Right ventricle myocardium inferior (tissue), 1 donor: ENCODE measurements around the gene CDC16. TPM values are rescaled to one million over a fixed set of nuclear protein-coding genes. Genes with fewer than 3 reads are reported as not detected.
A peak's percentile ranks its signal among the peaks of the same experiment; 100 is the strongest.
"Not testable (repeated sequence)": the region's sequence is repeated elsewhere in the genome, so short reads cannot be mapped to it uniquely, and the experiment has no call there.

ENCODE experiments used
- ATAC-seq: fragments of 200-7000 bp; cut with Tn5 transposase; one replicate; pipeline ENCODE4 v1.9.1; 2020; ENCODE audit warnings: mild to moderate bottlenecking, moderate library complexity
- DNase-seq: peaks from one replicate; pipeline ENCODE4 v3.0.0; 2021; ENCODE audit errors: missing footprints
- intact Hi-C: fragments of 100-400 bp; cut with DNase I; formaldehyde crosslinking; loops from one replicate; pipeline ENCODE4 v1.11.0; 2022
- total RNA-seq: library from RNA; stranded (reverse); fragmentation: NEBNext Ultra II Directional; extraction: Animal tissue kit (Norgen Biotek cat#: 25700); gene quantifications from one replicate; pipeline ENCODE4 v1.2.1, GENCODE V29; 2021
- donor health status: DM: no; HTN: yes; CAD: no; lungs with severe emphysema.

The CDC16 gene
- total RNA-seq, 1 donor from 2014 or later = 36.7 TPM

DNA sequence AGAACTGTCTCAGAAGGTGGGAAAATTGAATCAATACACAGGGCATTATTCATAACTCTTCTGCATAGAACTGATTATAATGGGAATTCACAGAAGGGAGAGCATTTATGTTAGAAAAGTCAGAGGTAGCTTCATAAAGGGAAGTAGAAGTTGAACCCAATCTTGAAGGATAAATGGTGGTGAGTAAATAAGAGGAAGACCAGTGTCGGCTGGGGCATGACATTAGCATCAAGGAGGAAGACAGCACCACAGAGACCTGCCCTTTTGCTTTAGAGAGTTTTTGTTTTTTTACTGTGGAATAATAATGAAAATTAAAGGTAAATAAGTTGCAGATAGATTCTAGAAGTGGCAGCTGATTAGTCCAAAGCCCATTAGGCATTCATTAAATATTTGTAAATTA lies 21.9 kb downstream of the CDC16 start:
- ATAC-seq = no peak
- DNase-seq = no peak
- intact Hi-C loops = no loop called here

DNA sequence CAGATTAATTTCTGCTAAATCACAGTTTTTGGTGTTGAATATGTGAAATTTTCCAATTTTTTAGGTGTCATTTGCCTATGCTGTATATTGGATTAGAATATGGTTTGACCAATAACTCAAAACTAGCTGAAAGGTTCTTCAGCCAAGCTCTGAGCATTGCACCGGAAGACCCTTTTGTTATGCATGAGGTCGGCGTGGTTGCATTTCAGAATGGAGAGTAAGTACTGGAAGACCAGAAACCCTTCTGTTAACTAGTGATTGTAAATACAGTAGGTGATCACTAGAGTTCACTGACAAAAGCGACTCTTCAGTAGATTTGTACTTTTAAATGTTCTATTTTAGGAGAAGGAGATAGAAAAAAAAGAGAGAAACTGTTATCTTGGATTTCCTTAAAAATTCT lies 22.3 kb downstream of the CDC16 start:
- no peak for DNase-seq

DNA sequence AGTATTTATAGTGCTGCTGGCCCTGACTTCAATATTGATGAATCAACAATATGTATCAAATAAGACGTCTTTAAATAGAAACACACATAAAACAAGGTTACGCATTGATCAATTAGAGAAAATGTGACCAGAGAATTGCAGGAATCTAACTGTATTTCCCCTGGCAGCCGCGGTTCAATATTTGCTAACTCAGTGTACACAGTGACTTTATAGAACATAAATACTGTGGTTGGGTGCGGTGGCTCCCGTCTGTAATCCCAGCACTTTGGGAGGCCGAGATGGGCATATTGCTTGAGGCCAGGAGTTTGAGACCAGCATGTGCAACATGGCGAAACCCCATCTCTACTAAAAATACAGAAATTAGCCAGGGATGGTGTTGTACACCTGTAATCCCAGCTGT lies 23.9 kb downstream of the CDC16 start:
- no peak for ATAC-seq
- no peak for DNase-seq
- intact Hi-C loops = no loop called here

More for the DNA sequence above, 22.3 kb downstream of the CDC16 start:
- intact Hi-C loops = no loop called here
- no peak for ATAC-seq

DNA sequence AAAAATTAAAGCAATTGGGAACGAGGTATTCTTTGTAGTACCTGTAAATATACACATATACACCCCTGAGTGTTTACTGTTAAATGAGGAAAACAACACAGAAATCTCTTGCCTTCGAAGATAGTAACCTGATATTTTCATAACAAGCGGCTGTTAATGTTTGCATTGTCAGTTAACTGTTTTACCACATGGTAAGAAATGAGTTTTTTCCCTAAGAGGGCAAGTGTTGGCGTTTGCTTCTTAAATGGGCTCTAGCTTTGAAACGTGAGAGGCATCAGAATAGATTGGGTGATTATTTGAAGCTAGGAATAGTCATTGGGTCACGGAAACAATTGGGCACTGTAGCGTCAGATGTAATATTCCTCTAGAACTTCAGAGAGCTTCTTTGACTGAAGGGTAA lies 24.7 kb downstream of the CDC16 start:
- DNase-seq (no peak), ATAC-seq (no peak)
- intact Hi-C loops = no loop called here

DNA sequence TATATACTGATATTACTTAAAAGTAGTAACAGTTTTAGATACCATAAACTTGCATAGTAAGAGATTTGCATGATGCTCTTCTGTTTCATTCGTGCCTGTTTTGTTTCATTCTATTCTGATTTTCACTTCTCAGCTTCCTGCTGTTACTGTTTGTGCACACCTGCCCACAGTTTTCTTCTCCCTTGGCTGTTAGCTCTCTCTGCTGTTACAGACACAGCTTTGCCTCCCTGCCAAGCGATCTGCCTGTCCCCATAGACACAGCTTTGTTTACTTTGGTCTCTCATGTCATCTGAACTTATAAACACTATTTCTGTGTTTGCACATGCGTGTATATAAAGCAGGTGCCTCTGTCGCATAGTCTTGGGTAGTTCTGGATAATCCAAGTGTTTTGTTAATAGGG lies 25.3 kb downstream of the CDC16 start:
- ATAC-seq (peak; percentile 65), DNase-seq (no peak)

DNA sequence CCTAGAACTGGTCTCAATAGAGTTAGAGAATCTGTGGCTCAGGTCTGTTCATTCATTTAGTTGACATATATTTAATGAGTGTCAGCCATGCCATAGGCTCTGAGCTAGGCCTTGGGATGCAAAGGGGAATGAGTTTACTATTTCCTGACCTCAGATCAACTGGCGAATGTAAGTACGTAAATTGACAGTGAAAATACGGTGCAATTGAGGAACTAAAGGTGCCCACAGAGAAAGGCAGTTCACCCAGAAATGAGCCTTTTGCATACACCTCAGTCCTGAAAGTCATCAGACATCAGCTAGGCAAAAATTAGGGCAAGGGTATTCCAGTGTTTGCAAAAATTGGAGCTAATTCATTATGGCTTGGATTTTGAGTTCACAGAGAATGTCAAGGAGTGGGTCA lies 26.1 kb downstream of the CDC16 start:
- ATAC-seq = no peak
- intact Hi-C loops = no loop called here
- DNase-seq = no peak

More for the DNA sequence above, 25.3 kb downstream of the CDC16 start:
- intact Hi-C loops = no loop called here

DNA sequence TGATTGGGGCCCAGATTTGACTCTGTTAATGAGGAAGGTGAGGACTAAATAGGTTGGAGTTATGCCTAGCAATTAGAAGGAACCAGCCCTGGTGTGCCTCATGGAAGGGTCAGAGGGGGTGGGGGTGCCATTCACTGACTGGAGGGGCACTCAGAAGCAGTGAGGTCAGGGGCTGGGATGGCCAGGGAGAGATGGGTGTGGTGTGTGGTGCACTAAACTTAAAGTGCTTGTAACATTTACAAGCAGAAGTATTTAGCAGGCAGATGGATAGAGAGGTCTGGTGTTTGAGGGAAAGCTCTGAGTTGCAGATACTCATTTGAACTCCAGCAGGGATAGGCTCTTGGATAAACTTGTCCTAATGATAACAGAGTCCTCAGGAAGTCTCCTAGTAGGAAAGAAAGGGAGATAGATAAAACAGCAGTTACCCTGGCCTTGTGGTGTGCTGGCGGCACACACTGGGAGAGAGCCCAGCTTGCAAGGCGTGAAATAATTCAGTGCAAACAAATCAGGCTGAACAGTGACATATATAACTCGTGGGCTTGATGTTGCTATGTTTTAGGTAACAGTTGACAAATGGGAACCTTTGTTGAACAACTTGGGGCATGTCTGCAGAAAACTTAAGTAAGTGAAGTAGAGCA lies 26.8 kb downstream of the CDC16 start:
- ATAC-seq = peak; percentile 57
- intact Hi-C loops = no loop called here
- DNase-seq = no peak

DNA sequence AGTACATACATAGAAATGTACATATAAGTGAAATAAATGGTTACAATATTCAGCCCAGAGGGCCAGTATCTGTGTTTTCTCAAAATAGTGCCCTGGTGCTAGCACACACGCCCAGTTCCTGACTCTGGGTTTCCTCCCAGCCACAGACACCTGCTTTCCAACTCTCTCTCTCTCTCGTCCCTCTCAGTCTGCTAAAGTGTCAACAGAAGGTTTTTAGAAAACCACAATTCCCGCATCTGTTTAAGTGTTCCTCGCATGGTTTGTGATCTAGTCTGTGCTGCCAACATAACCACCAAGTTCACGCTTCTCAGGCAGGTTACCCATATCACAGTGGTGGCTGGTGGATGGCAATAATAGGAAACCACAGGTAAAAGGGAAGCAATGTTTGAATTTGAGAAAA lies 28.9 kb downstream of the CDC16 start:
- DNase-seq = no peak
- intact Hi-C loops = no loop called here
- no peak for ATAC-seq

DNA sequence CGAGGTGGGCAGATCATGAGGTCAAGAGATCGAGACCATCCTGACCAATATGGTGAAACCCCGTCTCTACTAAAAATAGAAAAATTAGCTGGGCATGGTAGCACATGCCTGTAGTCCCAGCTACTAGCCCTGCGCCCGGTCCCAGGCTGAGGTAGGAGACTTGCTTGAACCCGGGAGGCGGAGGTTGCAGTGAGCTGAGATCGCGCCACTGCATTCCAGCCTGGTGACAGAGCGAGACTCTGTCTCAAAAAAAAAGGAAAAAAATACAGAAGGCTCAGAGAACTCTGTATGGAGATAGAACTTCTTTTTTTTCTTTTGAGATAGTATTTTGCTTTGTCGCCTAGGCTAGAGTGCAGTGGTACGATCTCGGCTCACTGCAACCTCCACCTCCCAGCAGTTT lies 29.6 kb downstream of the CDC16 start:
- intact Hi-C loops, ATAC-seq, DNase-seq: not testable (repeated sequence)

DNA sequence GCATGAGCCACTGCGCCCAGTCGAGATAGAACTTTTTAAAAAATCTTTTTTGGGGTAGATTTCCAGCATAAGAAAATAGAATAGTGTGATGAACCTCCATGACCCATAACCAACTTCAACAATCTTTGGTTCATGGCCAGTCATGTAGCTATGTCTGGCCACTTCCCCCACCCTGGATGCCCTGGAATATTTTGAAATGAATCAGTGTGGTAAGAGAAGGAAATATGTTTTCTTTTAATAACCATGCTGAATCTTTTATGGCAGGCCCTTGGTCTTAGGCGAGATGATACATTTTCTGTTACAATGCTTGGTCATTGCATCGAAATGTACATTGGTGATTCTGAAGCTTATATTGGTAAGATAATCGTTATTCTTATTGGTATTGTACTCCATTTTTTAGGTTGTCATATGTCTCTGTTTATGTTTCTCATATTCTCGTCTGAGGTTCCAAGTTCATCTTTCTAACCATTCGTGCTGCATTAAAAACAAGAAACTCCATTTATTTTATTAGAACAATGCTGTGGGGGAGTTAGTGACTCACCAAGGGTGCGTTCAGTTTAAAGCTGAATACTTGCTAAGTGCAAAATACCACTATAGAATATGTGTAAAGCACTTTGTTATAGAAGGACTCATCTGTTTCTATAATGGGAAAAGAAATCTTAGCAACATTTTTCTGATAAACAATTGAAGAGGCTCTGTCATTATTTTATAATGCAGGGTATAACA lies 30.4 kb downstream of the CDC16 start:
- intact Hi-C loops = no loop called here
- ATAC-seq (no peak), DNase-seq (no peak)

DNA sequence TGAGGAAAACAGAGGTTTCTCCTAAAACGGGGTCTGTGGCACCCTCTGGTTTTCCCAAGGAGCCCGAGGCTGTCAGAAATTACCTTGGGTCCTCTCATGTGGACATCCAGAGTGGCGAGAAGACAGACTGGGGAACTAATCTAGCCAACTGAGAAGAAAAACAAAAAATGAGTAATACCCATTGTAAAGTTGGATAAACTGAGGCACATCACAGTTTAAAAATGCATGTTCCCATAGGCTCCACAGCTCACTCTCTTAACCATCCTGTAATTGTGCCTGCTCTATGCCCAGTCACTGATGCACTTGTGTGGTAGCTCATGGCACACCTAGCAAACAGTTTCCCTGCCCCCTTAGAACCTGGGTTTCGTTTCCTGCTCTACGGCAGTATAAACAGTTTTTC lies 31.5 kb downstream of the CDC16 start:
- intact Hi-C loops = no loop called here
- no peak for DNase-seq
- no peak for ATAC-seq

DNA sequence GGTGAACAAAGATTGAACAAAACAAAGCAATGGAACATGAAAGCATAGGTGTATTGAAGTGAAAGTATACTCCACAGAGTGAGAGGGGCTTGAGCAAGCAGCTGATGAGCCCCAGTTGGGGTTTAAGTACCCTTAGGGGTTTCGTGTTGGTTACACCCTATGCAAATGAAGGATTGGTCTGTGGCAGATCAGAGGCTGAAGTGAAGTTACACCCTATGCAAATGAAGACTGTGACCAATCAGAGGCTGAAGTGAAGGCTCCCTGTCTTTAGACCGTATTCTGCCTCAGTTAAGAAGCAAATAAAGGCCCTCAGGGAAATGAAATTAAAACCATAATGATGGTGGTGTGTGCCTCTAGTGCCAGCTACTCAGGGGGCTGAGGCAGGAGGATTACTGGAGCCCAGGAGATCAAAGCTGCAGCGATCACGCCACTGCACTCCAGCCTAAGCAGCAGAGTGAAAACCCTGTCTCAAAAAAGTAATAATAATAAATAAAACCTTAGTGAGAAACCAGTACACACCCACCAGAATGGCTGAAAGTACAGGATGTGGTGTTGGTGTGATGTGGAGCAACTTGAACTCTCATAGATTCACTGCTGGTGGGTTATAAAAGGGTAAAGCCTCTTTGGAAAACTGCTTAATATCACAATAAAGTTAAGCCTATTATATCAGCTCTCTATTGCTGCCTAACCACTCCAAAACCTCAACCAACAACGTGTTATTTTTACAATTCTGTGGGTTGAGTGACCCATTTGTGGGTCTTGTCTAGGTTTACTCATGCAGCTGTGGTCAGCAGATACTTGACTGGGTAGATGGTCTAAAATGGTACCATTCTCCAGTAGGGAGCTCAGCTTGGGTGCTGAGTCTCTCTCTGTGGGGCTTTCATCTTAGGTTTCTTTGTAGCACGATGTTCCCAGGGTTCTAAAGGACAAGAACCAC lies 33.9 kb downstream of the CDC16 start:
- ATAC-seq (no peak), DNase-seq (no peak)
- intact Hi-C loops = no loop called here

DNA sequence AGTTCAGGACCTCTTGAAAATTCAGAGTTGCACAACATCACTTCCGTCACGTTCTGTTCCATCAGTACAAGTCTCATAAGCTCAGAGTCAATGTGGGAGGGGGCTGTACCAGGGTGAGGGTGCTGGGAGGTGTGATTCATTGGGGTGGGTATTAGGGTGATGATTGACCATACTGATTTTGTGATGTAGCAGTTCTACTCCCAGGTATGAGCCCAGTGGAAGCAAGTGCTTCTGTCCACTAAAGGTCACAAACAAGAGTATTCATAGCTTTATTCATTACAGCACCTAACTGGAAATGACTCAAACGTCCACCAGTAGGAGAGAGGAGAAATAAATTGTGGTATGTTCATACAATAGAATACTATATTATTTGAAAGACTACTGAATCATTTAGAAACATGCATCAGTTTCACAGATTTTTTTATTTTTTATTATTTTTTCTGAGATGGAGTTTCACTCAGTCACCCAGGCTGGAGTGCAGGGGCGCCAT lies 34.6 kb downstream of the CDC16 start:
- no peak for DNase-seq
- intact Hi-C loops = no loop called here
- no peak for ATAC-seq

DNA sequence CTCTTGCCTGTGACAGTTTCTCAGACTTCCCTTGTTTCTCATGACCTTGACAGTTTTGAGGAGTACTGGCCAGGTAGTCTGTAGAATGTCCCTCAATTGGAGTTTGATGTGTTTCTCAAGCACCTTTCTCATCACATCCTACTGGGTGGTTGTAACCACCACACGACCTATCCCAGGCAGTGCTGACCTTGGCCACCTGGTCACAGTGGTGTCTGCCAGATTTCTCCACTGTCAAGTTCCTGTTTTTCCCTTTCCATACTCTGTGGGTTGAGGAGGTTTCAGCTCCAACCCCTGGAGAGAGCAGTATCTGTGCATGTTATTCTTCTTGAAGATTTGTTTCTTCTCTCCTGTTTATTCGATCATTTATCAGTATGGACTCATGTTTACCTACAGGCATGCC lies 38.3 kb downstream of the CDC16 start:
- no peak for ATAC-seq
- intact Hi-C loops = no loop called here
- no peak for DNase-seq

DNA sequence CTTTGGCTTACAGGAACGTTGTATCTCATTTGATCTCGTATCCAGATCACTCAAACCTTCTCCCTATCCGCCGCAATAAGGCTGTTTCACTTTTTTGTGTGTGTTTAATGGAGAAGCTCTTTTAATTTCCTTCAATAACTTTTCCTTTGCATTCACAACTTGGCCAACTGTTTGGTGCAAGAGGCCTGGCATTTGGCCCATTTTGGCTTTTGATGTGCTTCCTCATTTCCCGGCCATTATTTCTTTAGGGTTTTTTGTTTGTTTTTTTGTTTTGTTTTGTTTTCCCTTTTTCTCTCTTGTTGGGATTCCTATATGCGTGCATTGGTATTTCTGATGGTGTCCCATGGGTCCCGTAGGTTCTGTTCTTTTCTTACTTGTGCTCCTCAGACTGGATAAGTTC lies 40.6 kb downstream of the CDC16 start:
- intact Hi-C loops = no loop called here
- ATAC-seq = no peak
- no peak for DNase-seq

DNA sequence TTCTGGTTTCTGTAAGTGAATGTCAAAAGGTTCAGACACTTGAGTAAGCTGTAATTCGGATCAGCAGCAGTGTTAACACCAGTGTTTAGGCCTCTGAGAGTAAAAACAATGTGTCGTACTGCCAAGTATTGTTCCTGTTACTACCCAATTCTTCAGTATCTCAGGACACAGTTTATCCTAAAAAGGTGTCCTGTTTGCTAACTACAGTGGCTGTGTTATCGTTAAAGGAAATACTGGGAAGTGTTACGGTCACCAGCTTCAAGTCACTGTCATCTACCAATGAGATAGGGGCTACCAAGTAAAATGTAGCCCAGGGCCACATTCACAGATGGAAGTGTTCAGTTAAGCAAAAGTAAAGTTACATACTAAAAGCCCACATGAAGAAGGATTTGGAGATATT lies 44.4 kb downstream of the CDC16 start:
- ATAC-seq = no peak
- DNase-seq = no peak
- intact Hi-C loops = no loop called here

DNA sequence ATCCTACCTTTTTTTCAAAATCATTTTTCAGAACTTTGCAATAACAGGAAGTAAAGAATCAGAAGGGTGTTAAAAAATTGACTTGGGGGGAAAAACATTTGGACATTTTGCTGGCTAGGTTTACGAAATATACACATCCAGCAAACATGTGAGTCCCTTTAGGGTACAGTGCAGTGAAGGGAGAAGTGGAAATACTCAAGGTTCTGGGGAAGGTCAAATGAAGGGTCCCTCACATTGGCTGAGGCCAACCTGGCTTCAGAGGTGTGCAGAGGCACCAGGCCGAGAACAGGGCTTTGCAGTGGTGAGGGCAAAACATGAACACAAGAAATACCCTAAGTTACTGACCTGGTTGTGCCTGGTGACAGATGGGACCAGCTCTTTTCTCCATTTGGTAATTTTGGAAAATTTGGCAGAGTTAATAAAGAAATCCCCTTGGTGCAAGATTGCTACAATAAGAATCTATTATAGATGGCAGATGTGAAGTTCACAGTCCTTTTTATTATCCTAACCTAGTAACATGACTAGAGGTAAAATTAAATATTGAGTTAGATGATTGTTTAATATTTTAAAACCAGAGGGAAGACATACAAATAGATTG lies 45.2 kb downstream of the CDC16 start:
- no peak for DNase-seq
- no peak for ATAC-seq
- intact Hi-C loops = loop anchor here (2.0 kb wide), 2 partner anchors 35 to 45 kb away; partner anchors contain the start of genes CDC16 and CHAMP1

DNA sequence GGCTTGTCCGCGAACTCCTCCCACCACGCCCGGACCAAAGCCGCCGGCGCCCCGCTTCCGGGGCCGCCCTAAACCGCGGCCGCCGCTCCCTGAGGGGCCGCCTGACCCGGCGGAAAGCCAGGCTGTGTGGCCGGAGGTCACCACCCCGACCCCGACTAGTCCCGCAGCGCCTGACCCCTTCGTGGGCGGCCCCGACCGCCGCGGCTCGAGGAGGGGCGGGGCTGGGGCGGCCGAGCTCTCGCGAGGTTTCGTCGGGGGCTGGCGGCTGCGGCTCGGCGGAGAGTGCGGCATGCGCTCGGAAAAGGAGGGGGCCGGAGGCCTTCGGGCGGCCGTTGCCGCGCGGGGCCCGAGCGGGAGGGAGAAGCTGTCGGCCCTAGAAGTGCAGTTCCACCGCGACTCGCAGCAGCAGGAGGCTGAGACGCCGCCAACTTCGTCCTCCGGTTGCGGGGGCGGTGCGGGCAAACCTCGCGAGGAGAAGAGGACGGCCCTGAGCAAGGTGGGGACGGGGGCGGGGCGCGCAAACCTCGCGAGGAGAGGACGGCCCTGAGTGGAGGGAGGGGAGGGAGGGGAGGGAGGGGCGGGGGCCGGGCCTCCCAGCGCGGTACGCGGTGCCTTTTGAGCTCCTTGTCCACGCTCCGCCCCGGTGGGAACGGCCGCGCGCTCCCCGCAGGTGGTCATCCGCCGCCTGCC lies 46.8 kb downstream of the CDC16 start, which contains the start of gene UPF3A:
UPF3A (plus strand) TSS at position 251 of the 690 bp plus-strand sequence; CDS start at position 290, 39 bp downstream.
- DNase-seq (peak; percentile 93), ATAC-seq (peak; percentile 95)
- intact Hi-C loops = loop anchor here (2.0 kb wide), 2 partner anchors 33 to 47 kb away; partner anchors contain the start of genes CDC16 and CHAMP1
